Measurements from ENCODE around the gene AP5M1. TPM values are rescaled to one million over a fixed set of nuclear protein-coding genes. Genes with fewer than 3 reads are reported as not detected.

AP5M1 gene
- total RNA-seq, 2 donors from 2014 or later = 26.2 to 28.2 TPM

Other genes starting within 250 kb of the AP5M1 start
- 10 to 100 TPM; 40.3 to 50.3 TPM for gene EXOC5, start 66 bp upstream of the AP5M1 start, total RNA-seq
- gene NAA30, start 121.6 kb downstream of the AP5M1 start, total RNA-seq = 10 to 100 TPM in 1 of 2 donors, 1 to 10 TPM in 1; 9.7 to 13.6 TPM
- not detected for gene CCDC198, start 224.9 kb downstream of the AP5M1 start, total RNA-seq